ENCODE results near the gene MRPS31.
"Not testable (repeated sequence)": the region's sequence is repeated elsewhere in the genome, so short reads cannot be mapped to it uniquely, and the experiment has no call there.

MRPS31 gene

DNA sequence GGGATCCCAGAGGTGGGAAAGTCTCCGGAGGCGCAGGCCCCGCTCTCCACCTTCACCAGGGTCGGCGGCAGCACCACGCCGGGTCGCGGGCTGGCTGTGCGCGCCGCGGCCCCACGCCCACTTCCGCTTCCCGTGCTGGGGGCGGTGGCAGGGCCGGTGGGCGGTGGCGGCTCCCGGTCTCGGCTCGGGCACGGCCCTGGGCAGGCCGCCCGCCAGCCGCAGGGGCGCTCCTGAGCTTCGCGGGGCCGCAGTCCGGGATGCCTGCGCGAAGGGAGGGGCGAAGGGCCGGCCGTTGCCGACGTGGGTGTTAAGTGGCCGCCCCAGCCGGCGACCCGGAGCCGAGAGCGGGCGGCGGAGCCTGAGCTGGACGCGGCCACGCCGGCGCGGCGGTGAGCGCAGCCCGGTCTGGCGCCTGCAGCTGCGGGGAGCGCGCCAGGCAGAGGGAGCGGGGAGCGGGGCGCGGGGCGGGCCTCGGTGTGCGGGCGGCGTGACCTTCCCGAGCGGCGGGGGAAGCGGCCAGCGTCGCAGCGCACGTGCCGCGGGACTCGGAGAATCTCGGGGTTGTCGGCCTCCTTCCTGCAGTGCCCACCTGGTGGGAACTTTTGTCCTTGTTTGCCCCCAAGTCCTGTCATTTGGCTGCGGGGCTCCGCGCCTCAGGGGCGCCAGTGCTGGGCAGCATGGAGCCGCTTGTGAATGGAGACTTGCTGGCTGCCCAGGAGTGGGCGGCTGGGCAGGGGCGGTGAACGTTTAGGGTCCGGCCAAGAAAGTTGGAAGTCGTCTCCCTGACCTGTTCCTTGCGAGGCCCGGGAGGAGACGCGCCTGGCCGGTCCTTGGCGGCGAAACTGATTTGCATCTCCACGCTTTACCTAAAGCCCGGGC lies 18.5 kb upstream of the MRPS31 start, which contains the start of gene SLC25A15:
TSS of gene SLC25A15 (plus strand) at position 337 of the 879 bp plus-strand sequence. CDS start 3,616 bp downstream, outside the sequence.
- DNase-seq (ENCODE audit: low read depth in 2 of 2) = peak in 1 of 2 experiments; percentile 31

DNA sequence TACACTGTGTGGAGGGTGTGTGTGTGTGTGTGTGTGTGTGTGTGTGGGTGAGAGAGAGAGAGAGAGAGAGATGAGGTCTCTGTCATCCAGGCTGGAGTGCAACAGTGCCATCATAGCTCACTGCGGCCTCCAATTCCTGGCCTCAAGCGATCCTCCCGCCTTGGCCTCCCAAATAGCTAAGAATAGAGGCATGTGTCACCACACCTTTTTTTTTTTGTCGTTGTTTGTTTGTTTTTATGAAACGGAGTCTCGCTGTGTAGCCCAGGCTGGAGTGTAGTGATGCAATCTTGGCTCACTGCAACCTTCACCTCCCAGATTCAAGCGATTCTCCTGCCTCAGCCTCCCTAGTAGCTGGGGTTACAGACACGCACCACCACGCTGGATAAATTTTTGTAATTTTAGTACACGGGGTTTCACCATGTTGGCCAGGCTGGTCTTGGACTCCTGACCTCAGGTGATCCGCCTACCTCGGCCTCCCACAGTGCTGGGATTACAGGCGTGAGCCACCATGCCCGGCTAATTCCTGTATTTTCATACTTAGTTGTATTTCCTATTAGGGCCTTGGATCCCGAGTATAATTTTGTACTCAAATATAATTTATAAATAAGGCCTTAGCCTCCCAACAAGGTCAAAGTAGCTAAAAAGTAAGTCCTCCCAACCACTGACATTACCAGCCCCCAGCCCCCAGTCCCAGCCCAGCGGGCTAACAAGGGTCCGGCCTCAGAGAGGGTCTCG lies 17.7 kb upstream of the MRPS31 start:
- DNase-seq (ENCODE audit: low read depth in 2 of 2) = not testable (repeated sequence)

DNA sequence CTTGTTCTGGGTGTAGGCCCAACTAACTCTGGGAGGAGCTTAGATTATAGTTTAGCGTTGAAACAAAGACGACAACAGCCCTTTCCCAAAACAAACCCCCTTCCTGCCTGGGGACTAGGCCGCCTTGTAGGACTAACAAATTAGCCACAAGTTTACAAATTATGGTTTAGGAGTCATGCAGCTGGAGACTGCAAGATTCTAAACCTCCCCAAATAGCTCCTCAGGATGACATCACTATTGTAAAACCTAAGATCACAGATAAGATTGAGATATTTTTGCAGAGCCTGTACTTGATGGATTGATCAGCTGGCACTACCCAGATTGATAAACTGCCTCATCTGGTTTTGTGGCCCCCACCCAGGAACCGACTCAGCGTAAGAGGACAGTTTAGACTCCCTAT lies 16.1 kb upstream of the MRPS31 start:
- DNase-seq (ENCODE audit: low read depth in 2 of 2) = no peak

DNA sequence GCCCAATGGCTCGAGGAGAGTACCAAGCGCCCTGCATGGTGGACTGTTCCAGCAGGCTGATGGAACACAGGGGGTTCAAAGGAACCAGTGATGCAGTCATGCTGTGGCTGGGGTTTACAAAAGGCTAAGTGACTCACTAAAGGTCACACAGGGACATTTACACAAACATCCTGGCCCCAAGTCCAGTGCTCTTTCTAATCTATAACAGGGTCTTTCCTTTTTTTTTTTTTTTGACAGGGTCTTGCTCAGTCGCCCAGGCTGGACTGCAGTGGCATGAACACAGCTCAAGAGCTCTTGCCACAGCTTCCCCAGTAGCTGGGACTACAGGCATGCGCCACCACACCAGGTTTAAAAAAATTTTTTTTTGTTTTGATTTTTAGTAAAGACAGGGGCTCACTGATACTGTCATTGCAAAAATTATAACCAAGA lies 15.6 kb upstream of the MRPS31 start:
- no peak for DNase-seq (ENCODE audit: low read depth in 2 of 2)

DNA sequence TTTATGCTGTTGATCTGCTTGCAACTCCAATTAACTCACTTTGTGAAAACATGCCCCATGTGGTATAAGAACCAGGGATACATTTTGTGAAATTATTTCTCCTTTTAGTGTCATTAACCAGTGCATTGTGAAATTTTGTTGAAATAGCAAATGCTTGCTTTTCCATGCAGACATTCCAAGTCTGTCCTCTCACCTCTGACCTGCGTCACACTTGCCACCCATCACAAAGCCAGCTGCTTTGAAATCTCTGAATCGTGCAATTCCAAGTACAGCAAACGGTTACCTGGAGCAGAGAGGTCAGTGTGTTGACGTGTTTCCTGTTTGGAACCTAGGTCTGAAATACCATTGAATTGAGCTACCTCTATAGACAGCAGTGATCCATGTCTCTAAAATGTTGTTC lies 13.6 kb upstream of the MRPS31 start:
- DNase-seq (ENCODE audit: low read depth in 2 of 2) = no peak

DNA sequence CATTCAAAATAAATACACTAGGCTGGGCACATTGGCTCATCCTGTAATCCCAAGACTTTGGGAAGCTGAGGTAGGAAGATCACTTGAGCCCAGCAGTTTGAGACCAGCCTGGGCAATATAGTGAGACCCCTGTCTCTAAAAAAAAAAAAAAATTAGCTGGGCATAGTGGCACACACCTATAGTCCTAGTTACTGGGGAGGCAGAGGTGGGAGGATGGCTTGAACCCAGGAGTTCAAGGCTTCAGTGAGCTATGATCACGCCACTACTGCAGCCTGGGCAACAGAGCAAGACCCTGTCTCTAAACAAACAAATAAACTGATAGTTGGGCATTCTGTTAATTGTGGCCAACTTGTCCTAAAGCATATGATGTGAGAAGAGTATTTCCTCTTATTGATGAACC lies 12.0 kb upstream of the MRPS31 start:
- DNase-seq (ENCODE audit: low read depth in 2 of 2) = not testable (repeated sequence)

DNA sequence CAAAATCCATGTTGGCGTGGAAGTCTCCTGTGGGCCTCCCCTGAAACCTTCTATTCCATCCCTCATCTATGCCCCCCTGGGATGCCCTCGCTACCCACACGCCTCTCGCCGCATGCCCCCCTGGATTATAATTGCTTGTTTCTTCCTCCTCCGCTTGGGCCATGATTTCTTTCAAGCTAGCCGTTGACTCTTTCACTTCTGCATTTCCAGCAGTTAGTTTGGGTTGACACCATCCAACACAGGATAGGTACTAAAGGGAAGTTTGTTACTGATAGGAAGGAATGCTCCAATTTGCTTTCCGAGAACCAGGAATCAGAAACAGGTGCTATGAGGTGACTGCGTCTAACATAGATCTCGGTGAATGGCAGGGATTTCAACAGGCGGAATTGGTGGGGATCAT lies 10.7 kb upstream of the MRPS31 start:
- no peak for DNase-seq (ENCODE audit: low read depth in 2 of 2)

DNA sequence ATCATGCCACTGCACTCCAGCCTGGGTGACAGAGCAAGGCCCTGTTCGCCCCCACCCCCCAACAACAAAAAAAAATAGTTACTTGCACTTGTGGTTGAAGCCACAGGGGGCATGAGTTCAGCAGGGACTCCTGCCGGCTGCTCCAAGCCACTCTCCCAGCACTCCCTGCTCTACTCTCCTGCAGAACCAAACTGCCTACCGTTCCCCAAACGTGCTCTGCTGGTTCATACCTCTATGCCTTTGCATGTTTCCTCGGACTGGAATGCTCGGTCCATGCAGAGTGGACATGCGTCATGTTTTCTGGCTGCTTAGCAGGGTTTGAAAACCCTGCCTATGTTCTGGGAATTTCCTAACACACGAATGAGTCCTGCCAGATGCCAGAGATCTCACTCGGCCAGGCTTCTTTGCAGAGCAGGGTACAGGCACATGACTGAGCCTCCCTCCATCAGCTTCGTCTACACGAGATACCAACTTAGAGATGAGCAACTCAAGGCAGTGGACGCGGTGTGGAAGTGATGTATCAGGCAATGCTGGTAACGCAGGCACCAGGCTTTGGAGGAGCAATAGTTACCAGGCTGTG lies 9.9 kb upstream of the MRPS31 start:
- no peak for DNase-seq (ENCODE audit: low read depth in 2 of 2)

DNA sequence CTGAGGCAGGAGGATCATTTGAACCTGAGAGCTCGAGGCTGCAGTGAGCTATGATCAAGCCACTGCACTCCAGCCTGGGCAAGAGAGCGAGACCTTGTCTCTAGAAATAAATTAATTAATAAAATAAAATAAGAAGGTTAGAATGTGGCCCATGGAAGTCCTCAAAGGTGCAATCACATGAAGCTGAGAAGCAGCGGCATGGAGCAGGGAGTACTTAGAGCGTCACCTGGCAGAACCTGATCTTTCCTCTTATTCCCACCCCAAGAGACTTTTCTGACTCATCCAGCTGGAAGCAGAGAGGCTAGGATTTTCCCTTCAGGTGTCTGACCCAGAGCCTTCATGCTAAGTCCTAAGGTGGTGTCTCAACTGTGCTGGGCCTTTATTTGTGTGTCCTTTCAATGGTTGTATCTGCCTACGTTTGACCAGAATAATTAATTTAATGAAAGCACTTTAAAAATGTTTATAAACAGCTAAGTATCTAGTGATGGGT lies 8.9 kb upstream of the MRPS31 start:
- no peak for DNase-seq (ENCODE audit: low read depth in 2 of 2)

DNA sequence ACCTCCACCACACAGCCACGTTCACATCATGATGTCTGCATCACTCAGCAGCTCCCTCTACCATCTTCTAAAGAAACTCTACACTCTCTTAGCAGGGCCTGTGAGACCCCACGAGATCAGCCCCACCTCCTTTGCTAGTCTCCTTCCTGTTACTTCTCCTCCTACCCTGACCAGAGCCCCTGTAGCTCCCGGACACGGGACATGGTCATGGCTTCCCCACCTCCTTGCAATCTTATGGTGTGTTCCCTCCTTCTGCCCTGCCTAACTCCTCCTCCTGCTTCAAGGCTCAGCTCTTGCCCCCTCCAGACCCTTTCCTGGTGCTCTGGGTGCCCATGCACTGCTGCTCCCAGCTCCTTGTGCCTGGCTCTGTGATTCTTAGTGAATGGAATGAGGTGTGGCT lies 8.1 kb upstream of the MRPS31 start:
- DNase-seq (ENCODE audit: low read depth in 2 of 2) = no peak

DNA sequence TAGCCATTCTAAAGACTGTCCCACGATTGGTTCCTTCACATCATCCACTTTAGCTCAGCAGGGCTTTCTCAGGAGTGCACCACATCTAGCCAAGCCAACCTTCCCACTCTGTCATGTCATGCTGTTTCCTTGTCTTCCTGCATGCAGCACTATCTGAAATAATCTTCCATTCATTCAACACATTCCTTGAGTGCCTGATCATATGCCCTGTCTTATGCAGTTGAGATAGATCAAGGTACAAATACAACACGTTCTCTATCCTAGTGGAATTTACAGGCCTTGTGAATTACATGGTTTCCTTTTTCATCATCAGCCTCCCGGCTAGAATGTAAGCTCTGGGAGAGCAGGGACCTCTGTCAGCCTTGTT lies 6.8 kb upstream of the MRPS31 start:
- no peak for DNase-seq (ENCODE audit: low read depth in 2 of 2)

DNA sequence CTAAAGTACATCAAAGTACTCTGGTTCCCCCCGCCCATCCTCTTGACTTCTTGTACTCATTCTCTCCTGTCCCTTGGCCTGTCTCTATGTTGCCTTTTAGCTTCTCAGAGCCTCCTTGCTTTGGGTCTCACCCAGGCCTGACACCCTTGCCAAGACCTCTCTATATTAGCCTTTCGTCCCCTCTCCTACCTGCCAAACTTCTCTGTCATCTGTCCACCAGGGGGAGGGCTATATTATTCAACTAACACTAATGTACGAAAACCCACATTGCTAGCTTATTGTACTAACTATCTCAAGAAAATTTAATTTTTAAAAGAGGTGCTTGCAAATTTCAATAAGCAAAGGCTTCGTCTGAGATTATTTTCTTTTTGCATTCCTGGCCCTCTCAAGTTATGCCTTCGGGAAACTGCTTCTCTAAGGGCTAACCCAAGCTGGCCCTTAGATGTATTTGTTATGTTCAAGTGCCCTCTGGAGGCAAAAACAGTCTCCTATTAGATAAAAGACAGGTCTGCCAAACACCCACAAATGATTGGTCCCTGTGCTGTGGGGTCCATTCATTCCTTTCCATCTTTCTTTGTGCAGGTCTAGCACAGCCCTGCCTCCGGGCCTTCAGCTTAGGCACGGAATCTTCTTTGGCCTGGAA lies 6.3 kb upstream of the MRPS31 start:
- DNase-seq (ENCODE audit: low read depth in 2 of 2) = no peak

DNA sequence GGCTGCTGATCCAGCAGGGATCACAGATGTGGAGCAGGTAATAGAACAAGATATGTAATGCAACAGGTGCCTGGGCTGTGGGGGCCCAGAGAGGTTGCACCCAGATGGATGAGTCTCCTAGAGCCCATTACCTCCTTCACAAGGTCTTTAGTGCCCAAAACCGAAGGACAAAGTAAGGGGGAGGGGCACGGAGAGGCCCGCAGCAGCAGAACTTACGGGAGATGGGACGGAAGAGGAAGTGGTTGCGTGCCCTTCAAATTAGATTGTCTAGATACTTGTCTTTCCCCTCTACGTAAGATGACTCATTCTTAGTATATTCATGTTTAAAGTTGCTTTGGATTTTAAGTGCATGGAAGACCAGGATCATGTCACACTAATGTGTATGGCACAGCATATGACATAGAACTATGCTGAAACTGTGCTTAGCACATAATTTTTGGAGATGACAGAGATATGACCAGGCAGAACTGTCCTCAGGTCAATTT lies 5.7 kb upstream of the MRPS31 start:
- no peak for DNase-seq (ENCODE audit: low read depth in 2 of 2)

DNA sequence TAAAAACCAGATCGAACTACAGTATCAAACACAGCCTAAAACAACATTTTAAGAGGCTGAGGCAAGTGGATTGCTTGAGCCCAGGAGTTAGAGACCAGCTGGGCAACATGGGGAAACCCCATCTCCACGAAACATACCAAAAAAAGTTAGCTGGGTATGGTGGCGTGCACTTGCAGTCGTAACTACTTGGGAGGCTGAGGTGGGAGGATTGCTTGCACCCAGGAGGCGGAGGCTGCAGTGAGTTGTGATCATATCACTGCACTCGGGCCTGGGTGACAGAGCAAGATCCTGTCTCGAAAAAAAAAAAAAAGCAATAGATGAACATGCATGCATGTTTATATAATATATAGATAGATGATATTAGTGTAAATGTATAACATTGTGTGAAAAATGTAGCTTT lies 5.2 kb upstream of the MRPS31 start:
- DNase-seq (ENCODE audit: low read depth in 2 of 2) = no peak

DNA sequence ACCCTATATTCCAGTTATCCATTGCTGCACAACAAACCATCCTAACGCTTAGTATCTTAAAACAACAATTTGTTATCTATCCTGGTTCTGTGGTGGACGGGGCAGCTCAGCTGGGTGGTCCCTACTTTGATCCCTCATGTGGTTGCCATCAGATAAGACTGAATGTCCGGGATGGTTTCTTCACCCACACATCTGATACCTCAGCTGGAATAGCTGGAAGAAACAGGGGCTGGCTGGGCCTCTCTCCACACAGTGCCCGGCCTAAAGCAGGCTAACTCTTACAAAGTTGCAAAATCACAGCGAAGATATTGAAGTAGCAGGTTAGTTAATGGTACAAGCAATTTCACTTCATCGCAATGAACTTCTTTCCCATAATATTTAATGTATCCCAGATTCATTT lies 3.7 kb upstream of the MRPS31 start:
- no peak for DNase-seq (ENCODE audit: low read depth in 2 of 2)

DNA sequence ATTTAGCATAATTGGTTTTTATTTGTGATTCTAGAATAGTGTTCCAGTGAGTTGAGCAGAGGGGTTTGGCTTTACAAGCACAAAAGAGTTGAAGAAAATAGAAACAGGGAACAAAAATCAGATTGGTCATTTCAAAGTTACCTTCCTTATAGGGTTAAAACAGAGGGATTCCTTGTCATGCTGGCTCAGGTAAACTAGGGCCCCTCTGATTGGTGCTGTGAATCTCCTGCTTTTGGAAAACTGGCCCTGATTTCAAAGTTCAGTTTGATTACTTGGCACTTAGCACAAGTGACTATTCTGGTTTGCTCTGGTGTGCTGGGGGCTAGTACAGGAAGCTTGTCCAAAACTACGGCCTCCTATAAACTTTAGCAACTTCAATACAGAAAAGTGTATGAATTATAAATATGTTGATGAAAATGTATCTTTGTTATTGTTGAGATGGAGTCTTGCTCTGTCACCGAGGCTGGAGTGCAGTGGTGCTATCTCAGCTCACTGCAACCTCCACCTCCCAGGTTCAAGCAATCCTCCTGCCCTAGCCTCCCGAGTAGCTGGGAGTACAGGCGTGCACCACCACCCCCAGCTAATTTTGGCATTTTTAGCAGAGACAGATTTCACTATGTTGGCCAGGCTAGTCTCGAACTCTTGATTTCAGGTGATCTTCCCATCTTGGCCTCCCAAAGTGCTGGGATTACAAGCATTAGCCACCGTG lies 1.9 kb upstream of the MRPS31 start:
- DNase-seq (ENCODE audit: low read depth in 2 of 2) = no peak

DNA sequence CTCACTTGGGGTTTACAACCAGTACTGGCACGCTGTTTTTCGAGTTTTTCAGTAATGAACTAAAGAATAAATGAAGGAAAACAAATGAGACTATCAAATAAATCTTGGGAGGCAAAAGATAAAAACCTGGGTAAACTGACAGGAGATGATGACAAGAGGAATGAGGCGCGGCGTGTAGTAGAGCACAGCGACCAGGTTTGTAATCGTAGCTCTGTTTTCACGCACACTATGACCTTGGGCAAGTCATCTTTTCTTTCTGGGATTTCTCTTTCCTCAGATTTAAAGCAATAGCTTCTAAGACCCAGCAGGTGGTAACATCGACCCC lies 419 bp downstream of the MRPS31 start:
- no peak for DNase-seq (ENCODE audit: low read depth in 2 of 2)

DNA sequence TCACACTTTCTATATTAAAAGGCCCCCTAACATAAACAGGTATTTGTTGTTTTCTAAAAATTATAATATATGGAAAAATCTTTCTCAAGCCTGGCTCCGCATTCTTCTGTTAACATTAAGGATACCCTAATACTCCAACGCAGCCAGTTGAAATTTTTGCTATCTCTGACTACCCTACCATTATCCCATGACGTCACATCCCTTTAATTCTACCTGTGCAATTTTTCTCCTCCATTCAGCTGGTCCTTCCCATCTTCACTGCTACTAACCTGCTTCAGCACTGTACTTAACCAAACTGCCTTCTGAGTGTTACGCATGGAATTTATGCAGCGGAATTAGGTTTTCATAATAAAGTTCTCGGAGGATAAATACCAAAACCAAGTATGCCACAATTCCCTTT lies 1.0 kb downstream of the MRPS31 start:
- no peak for DNase-seq (ENCODE audit: low read depth in 2 of 2)

DNA sequence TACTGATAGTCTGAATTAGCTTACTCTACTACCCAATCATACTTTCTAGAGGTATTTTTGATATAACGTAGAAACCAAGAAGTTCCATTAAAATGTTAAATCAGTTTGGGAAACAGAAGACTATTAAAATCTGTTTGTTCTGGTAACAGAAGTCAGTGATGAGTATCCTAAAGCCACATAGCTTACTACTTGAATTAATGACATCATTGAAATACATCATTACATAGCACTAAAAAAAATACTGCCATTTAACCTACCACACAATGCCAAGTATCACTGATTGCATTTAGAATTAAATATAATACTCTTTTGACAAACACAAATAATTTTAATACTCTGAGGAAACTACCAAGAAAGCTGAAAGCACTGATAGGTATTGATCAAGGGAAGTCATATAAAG lies 5.4 kb downstream of the MRPS31 start:
- DNase-seq (ENCODE audit: low read depth in 2 of 2) = no peak

DNA sequence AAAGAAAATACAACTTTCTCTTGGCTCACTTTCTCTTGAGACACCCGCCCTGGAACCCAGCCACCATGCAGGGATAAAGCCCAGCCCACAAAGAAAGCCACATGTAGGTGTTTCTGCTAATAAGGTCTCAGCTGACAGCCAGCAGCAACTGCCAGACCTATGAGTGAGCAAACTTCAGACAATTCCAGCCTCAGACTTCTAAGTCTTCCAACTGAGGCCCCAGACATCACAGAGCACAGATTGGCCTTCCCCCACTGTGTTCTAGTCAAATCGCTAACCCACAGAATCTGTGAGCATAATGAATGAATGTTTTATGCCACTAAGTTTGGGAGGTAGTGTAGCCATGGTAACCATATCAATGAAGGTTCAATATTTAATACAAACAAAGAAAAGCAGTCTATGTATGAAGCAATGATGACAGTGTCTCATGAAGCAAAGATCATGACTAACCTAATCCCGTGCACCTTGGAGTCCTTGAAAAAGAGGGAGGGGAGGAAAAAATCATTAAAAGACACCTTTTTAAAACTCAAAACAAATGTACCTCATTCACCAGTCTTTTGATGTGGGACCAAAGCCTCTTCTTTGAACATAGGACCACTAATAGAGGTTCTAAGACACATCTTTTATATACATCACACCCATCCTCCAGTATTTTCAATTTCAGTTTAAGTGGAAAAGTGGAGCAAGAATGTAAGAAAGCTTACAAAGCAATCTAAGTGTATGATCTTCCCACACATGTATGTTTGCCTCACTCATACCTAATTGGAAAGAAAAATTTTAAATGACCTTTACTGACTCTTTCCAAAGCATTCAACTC lies 6.2 kb downstream of the MRPS31 start:
- no peak for DNase-seq (ENCODE audit: low read depth in 2 of 2)

DNA sequence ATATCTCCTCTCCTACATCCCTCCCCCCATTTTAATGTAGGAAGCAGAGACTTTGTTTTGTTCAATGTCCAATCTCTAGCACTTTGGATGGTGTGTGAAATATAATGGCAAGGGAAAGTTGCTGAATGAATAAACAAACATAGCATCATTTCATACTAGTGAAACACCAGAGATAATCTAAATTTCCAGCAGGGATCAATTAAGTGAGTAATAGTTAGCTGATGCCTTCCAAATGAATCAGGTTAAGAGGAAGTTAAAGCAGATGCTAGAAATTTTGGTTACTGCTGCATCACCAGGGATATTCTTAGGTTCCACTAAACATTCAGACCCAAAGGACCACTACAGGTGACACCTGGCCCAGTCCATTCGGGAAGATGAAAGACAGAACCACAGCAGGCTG lies 8.1 kb downstream of the MRPS31 start:
- peak; percentile 31 to 32 for DNase-seq (ENCODE audit: low read depth in 2 of 2)

Measured in fibroblast of skin of left biceps (primary cell).